ENCODE measurements around the gene LRRC52. TPM values are rescaled to one million over a fixed set of nuclear protein-coding genes. Genes with fewer than 3 reads are reported as not detected.

Gene LRRC52
- total and polyA plus RNA-seq, 2 of the 13 experiments (the other 11 are each of a cell fraction or from before 2014, with no cell fraction given), result not detected

- TF ChIP-seq, protein P1, sequence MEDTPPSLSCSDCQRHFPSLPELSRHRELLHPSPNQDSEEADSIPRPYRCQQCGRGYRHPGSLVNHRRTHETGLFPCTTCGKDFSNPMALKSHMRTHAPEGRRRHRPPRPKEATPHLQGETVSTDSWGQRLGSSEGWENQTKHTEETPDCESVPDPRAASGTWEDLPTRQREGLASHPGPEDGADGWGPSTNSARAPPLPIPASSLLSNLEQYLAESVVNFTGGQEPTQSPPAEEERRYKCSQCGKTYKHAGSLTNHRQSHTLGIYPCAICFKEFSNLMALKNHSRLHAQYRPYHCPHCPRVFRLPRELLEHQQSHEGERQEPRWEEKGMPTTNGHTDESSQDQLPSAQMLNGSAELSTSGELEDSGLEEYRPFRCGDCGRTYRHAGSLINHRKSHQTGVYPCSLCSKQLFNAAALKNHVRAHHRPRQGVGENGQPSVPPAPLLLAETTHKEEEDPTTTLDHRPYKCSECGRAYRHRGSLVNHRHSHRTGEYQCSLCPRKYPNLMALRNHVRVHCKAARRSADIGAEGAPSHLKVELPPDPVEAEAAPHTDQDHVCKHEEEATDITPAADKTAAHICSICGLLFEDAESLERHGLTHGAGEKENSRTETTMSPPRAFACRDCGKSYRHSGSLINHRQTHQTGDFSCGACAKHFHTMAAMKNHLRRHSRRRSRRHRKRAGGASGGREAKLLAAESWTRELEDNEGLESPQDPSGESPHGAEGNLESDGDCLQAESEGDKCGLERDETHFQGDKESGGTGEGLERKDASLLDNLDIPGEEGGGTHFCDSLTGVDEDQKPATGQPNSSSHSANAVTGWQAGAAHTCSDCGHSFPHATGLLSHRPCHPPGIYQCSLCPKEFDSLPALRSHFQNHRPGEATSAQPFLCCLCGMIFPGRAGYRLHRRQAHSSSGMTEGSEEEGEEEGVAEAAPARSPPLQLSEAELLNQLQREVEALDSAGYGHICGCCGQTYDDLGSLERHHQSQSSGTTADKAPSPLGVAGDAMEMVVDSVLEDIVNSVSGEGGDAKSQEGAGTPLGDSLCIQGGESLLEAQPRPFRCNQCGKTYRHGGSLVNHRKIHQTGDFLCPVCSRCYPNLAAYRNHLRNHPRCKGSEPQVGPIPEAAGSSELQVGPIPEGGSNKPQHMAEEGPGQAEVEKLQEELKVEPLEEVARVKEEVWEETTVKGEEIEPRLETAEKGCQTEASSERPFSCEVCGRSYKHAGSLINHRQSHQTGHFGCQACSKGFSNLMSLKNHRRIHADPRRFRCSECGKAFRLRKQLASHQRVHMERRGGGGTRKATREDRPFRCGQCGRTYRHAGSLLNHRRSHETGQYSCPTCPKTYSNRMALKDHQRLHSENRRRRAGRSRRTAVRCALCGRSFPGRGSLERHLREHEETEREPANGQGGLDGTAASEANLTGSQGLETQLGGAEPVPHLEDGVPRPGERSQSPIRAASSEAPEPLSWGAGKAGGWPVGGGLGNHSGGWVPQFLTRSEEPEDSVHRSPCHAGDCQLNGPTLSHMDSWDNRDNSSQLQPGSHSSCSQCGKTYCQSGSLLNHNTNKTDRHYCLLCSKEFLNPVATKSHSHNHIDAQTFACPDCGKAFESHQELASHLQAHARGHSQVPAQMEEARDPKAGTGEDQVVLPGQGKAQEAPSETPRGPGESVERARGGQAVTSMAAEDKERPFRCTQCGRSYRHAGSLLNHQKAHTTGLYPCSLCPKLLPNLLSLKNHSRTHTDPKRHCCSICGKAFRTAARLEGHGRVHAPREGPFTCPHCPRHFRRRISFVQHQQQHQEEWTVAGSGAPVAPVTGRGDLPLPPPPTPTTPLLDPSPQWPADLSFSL (CRISPR knock-in tag; IDR thresholded peaks at IDR 0.05), result no peak
- TF ChIP-seq ZSCAN31 (CRISPR knock-in tag; IDR thresholded peaks at IDR 0.05; ENCODE audit: low read depth), result no peak
- no peak for TF ChIP-seq ZNF460 (CRISPR knock-in tag; IDR thresholded peaks at IDR 0.05; ENCODE audit: borderline replicate concordance)
- TF ChIP-seq, protein P2, sequence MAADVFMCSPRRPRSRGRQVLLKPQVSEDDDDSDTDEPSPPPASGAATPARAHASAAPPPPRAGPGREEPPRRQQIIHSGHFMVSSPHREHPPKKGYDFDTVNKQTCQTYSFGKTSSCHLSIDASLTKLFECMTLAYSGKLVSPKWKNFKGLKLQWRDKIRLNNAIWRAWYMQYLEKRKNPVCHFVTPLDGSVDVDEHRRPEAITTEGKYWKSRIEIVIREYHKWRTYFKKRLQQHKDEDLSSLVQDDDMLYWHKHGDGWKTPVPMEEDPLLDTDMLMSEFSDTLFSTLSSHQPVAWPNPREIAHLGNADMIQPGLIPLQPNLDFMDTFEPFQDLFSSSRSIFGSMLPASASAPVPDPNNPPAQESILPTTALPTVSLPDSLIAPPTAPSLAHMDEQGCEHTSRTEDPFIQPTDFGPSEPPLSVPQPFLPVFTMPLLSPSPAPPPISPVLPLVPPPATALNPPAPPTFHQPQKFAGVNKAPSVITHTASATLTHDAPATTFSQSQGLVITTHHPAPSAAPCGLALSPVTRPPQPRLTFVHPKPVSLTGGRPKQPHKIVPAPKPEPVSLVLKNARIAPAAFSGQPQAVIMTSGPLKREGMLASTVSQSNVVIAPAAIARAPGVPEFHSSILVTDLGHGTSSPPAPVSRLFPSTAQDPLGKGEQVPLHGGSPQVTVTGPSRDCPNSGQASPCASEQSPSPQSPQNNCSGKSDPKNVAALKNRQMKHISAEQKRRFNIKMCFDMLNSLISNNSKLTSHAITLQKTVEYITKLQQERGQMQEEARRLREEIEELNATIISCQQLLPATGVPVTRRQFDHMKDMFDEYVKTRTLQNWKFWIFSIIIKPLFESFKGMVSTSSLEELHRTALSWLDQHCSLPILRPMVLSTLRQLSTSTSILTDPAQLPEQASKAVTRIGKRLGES (CRISPR knock-in tag; IDR thresholded peaks at IDR 0.05; ENCODE audit: borderline replicate concordance), result no peak
- TF ChIP-seq MZF1 (CRISPR knock-in tag; IDR thresholded peaks at IDR 0.05; ENCODE audit: borderline replicate concordance), result no peak
- TF ChIP-seq SOX13 (IDR thresholded peaks at IDR 0.05), result no peak
- TF ChIP-seq SOX13 (CRISPR knock-in tag; conservative IDR thresholded peaks at IDR 0.05 in 1 of 2, IDR thresholded peaks at IDR 0.05 in 1 of 2), result 0 out of 4 replicates have a peak, but pooled peaks of 1 of the 2 experiments have one; percentile 8
- no peak for TF ChIP-seq HMGA1 (CRISPR knock-in tag; conservative IDR thresholded peaks at IDR 0.05)
- TF ChIP-seq ZNF33A (CRISPR knock-in tag; IDR thresholded peaks at IDR 0.05; ENCODE audit: borderline replicate concordance), result no peak
- TF ChIP-seq ZNF136 (CRISPR knock-in tag; IDR thresholded peaks at IDR 0.05; ENCODE audit: low read depth), result no peak
- TF ChIP-seq FOXK2 (IDR thresholded peaks at IDR 0.05), result no peak
- TF ChIP-seq POGZ (CRISPR knock-in tag; IDR thresholded peaks at IDR 0.05), result no peak; the same call in 1 of the 2 replicates
- no peak for TF ChIP-seq ZNF138 (CRISPR knock-in tag; IDR thresholded peaks at IDR 0.05; ENCODE audit: low read depth)
- no peak for TF ChIP-seq THYN1 (CRISPR knock-in tag; IDR thresholded peaks at IDR 0.05; ENCODE audit: borderline replicate concordance, low read depth)
- TF ChIP-seq HIC2 (CRISPR knock-in tag; IDR thresholded peaks at IDR 0.05; ENCODE audit: low read depth), result no peak
- no peak for TF ChIP-seq SCMH1 (CRISPR knock-in tag; IDR thresholded peaks at IDR 0.05; ENCODE audit: borderline replicate concordance)
- no peak for TF ChIP-seq AKAP8 (CRISPR knock-in tag; IDR thresholded peaks at IDR 0.05)
- no peak for TF ChIP-seq ZNF251 (CRISPR knock-in tag; IDR thresholded peaks at IDR 0.05)
Observed at GRCh38 chr1:165597883-165598675, 54.3 kb downstream of the LRRC52 start (continued).

All from HepG2 (cell line).